Endodermal cell (in vitro differentiated cells): ENCODE results near the gene NTN5. TPM values are rescaled to one million over a fixed set of nuclear protein-coding genes. Genes with fewer than 3 reads are reported as not detected.
"Not testable (repeated sequence)": the region's sequence is repeated elsewhere in the genome, so short reads cannot be mapped to it uniquely, and the experiment has no call there.

Source experiments
- DNase-seq: peaks from one replicate; pipeline ENCODE4 v3.0.0-alpha.2; 2017
- H3K27ac ChIP-seq: 2 replicates; pipeline ENCODE4 v1.5.1; 2013; ENCODE audit warnings: mild to moderate bottlenecking, low read depth, low read length, moderate library complexity
- H3K27me3 ChIP-seq: 2 replicates; pipeline ENCODE4 v1.6.1; 2013; ENCODE audit warnings: mild to moderate bottlenecking, low read length, moderate library complexity; ENCODE audit not compliant: insufficient read depth, control insufficient read depth, poor library complexity, severe bottlenecking
- H3K36me3 ChIP-seq: 2 replicates; pipeline ENCODE4 v1.7.0; 2013; ENCODE audit warnings: mild to moderate bottlenecking, low read length, moderate library complexity; ENCODE audit not compliant: control insufficient read depth, insufficient read depth
- H3K4me1 ChIP-seq: one replicate; pipeline ENCODE4 v1.7.0; 2013; ENCODE audit warnings: low read length; ENCODE audit not compliant: control insufficient read depth, insufficient read depth
- H3K4me3 ChIP-seq: 2 replicates; pipeline ENCODE4 v1.5.1; 2013; ENCODE audit warnings: mild to moderate bottlenecking, low read length, moderate library complexity
- H3K9ac ChIP-seq: 2 replicates; pipeline ENCODE4 v1.6.1; 2013; ENCODE audit warnings: mild to moderate bottlenecking, low read length, moderate library complexity; ENCODE audit not compliant: poor library complexity, severe bottlenecking; ENCODE audit errors: extremely low read depth
- H3K9me3 ChIP-seq: 2 replicates; pipeline ENCODE4 v1.6.1; 2013; ENCODE audit warnings: mild to moderate bottlenecking, low read length, moderate library complexity; ENCODE audit not compliant: control insufficient read depth
- H3K27ac Mint-ChIP-seq: 2 replicates; pipeline ENCODE4 v1.8.0; 2020; ENCODE audit warnings: mixed read lengths
- H3K27me3 Mint-ChIP-seq: 2 replicates; pipeline ENCODE4 v1.8.0; 2021; ENCODE audit warnings: mild to moderate bottlenecking, mixed read lengths; ENCODE audit not compliant: insufficient read depth
- H3K36me3 Mint-ChIP-seq: 2 replicates; pipeline ENCODE4 v1.8.0; 2020; ENCODE audit warnings: low read depth, mixed read lengths
- H3K4me1 Mint-ChIP-seq: 2 replicates; pipeline ENCODE4 v1.8.0; 2020; ENCODE audit warnings: mixed read lengths
- H3K4me3 Mint-ChIP-seq: 2 replicates; pipeline ENCODE4 v1.8.0; 2020; ENCODE audit warnings: mild to moderate bottlenecking, moderate library complexity, mixed read lengths
- H3K9me3 Mint-ChIP-seq: 2 replicates; pipeline ENCODE4 v1.8.0; 2020; ENCODE audit warnings: mild to moderate bottlenecking, mixed read lengths
- WGBS, 2 experiments: methylation state at CpG; one replicate each; pipeline versions ENCODE4 v1.1.5 to v1.1.7; 2013; ENCODE audit warnings: missing lambda C conversion rate in 2 of 2, mixed read lengths in 1 of 2; ENCODE audit not compliant: insufficient coverage in 1 of 2, insufficient read length in 1 of 2; 5-methylcytosine and 5-hydroxymethylcytosine counted together
- total RNA-seq, 2 donors: library from RNA; stranded (reverse); fragmentation: NEBNext Ultra II Directional in 1 of 2; extraction: Animal tissue kit (Norgen Biotek cat#: 25700) in 1 of 2; gene quantifications; 2 replicates in 1 of 2; 3 replicates in 1 of 2; pipeline ENCODE4 v1.2.1, GENCODE V29; 2021
- TF ChIP-seq, protein P1 (sequence below): fragments of 200-600 bp; sonication (generic); conservative IDR thresholded peaks from 2 replicates; pipeline ENCODE4 v1.5.0; 2021; ENCODE audit warnings: antibody characterized with exemption, mild to moderate bottlenecking

The NTN5 gene
- total RNA-seq, 2 donors from 2014 or later: 1.2 to 1.4 TPM

DNA sequence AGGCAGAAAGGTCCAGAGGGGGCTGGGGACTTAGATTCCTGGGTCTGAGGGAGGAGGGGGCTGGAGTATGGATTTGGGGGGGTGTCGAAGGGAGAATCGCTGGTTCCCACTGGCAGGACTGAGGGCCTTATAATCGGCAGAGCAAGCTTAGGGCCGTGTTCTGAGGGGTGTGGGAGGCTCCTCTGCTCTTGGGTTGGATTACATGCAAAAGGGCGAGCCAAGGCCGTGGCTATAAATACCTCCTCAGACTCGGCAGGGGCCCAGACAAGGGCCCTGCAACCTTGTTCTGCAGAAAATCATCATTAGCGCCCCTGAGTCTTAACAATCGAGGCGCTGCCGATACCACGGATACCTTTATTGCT lies 47.4 kb upstream of the NTN5 start:
- 34 to 39% methylated on average over 10 to 12 of the region's 12 CpGs for WGBS, 2 experiments
- Histone ChIP-seq H3K4me1 (no peaks in the 10 kb centered on the region), H3K27me3 (no peaks in the 10 kb centered on the region), H3K9me3 (no peaks in the 10 kb centered on the region), H3K4me3 (peak overlapping the region; percentile 88), H3K9ac (no peak overlapping the region), H3K27ac (no peak overlapping the region), H3K36me3 (no peaks in the 10 kb centered on the region)
- Mint-ChIP-seq H3K36me3 (no peaks in the 10 kb centered on the region), H3K4me1 (peaks cover 16% of the 10 kb centered on the region), H3K27me3 (no peaks in the 10 kb centered on the region), H3K4me3 (peak overlapping the region; percentile 91), H3K9me3 (no peaks in the 10 kb centered on the region), H3K27ac (no peak overlapping the region)
- no peak for DNase-seq
- TF ChIP-seq, protein P1, sequence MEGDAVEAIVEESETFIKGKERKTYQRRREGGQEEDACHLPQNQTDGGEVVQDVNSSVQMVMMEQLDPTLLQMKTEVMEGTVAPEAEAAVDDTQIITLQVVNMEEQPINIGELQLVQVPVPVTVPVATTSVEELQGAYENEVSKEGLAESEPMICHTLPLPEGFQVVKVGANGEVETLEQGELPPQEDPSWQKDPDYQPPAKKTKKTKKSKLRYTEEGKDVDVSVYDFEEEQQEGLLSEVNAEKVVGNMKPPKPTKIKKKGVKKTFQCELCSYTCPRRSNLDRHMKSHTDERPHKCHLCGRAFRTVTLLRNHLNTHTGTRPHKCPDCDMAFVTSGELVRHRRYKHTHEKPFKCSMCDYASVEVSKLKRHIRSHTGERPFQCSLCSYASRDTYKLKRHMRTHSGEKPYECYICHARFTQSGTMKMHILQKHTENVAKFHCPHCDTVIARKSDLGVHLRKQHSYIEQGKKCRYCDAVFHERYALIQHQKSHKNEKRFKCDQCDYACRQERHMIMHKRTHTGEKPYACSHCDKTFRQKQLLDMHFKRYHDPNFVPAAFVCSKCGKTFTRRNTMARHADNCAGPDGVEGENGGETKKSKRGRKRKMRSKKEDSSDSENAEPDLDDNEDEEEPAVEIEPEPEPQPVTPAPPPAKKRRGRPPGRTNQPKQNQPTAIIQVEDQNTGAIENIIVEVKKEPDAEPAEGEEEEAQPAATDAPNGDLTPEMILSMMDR: no peak

DNA sequence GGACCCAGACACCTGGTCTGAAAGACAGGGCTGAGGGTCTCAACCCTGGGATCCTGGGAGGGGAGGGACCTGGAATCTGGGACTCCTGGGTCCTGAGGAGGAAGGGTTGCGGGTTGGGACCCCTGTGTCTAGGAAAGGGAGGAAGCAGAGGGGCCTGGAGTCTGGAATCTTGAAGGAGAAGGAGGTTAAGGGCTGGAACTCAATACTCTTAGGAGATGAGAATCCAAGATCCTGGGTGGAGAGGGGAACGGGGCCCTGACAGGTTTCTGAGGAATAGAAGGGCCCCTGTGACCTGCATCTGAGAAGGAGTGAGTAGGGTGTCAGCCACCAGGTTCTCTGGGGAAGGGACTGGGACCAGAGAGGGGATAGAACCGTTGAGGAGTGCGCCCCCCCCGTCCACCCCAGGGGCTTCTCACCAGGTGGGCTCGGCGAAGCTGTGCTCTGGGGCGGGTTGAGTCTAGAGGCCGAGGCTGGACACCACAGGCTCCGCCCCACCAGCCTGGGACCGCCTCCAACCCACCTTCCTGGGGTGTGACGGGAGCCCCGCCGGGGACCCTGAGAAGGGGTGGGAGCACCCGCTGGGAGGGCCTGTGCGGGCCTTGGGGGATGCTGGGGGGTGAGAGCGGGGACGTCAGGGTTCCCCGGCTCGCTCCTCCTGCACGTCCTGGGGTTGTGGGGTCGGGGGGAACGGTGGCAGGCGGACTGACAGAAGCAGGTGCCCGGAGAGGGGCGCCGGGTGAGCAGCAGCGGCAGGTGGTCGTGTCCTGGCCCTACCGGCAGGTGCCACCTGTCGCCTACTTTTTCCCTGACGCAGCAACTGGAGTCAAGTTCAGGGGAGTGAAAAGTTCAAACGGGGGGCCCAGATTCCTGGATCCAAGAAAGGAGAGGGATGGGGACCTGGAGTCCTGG lies 46.7 kb upstream of the NTN5 start, which contains the start of gene MAMSTR:
Gene MAMSTR (minus strand): TSS at position 463 of the 909 bp plus-strand sequence. CDS start 694 bp downstream, outside the sequence.
- Histone ChIP-seq H3K4me1 (no peaks in the 10 kb centered on the region), H3K9ac (no peak within 1 kb of the TSS), H3K36me3 (no peaks in the 10 kb centered on the region), H3K27ac (peak within 1 kb of the TSS; percentile 44), H3K9me3 (no peaks in the 10 kb centered on the region), H3K27me3 (no peaks in the 10 kb centered on the region), H3K4me3 (peak within 1 kb of the TSS; percentile 88)
- WGBS, 2 experiments: 91 to 93% methylated on average over 25 to 33 of the region's 33 CpGs
- Mint-ChIP-seq H3K9me3 (no peaks in the 10 kb centered on the region), H3K27ac (peak within 1 kb of the TSS; percentile 57), H3K27me3 (no peaks in the 10 kb centered on the region), H3K4me1 (peaks cover 20% of the 10 kb centered on the region), H3K4me3 (peak within 1 kb of the TSS; percentile 91), H3K36me3 (no peaks in the 10 kb centered on the region)
- no peak for DNase-seq
- TF ChIP-seq, protein P1: peak; percentile 11

DNA sequence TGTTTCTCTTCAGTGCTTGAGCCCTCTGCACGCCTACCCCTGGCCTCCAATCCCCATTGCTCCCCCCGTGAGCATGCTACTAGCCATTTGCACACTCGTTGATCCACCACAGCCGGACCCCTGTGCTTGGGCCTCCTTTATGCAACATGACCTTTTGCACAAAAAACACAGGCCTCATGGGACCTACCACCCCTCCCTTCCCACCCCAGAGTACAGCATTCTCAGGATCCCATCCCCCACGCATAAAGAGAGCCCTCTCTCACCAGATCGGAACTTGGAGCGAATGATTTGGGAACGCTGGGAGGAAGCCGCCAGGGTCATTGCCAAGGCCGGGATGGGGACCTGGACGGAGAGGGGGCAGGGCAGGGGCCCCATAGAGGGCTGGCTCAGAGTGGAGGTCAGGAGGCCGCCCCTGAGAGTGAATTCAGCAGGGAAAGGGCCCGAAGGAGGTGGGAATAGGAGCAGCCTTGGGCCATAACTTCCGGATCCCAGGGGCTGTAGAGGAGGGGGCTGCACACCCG lies 46.0 kb upstream of the NTN5 start:
- Mint-ChIP-seq H3K27me3 (no peaks in the 10 kb centered on the region), H3K36me3 (no peaks in the 10 kb centered on the region), H3K4me1 (peaks cover 21% of the 10 kb centered on the region), H3K27ac (peak overlapping the region; percentile 57), H3K4me3 (no peak overlapping the region), H3K9me3 (no peaks in the 10 kb centered on the region)
- Histone ChIP-seq H3K4me1 (no peaks in the 10 kb centered on the region), H3K4me3 (no peak overlapping the region), H3K9ac (no peak overlapping the region), H3K9me3 (no peaks in the 10 kb centered on the region), H3K27ac (peak overlapping the region; percentile 44), H3K36me3 (no peaks in the 10 kb centered on the region), H3K27me3 (no peaks in the 10 kb centered on the region)
- 59 to 75% methylated on average over 11 to 15 of the region's 15 CpGs for WGBS, 2 experiments
- TF ChIP-seq, protein P1: no peak
- DNase-seq: peak; percentile 54

DNA sequence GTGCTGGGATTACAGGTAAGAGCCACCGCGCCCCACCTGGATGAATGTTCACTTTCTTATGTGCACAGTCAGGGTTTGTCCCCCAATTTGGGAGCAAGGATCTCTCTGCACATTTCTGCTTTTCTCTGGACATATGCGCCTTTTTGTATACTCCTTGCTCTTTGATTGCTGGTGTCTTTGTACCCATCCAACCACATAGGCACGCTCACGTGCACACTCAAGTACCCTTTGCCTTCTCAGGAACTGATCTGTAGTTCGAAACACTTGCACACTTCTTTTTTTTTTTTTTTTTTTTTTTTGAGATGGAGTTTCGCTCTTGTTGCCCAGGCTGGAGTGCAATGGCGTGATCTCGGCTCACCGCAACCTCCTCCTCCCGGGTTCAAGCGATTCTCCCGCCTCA lies 45.3 kb upstream of the NTN5 start:
- not testable (repeated sequence) for H3K9ac ChIP-seq, H3K9me3 Mint-ChIP-seq, H3K36me3 Mint-ChIP-seq, H3K4me1 ChIP-seq, H3K4me3 Mint-ChIP-seq, H3K4me3 ChIP-seq, H3K27ac ChIP-seq, DNase-seq, H3K36me3 ChIP-seq, H3K27me3 ChIP-seq, H3K9me3 ChIP-seq, H3K27ac Mint-ChIP-seq, H3K27me3 Mint-ChIP-seq
- H3K4me1 Mint-ChIP-seq: peaks cover 21% of the 10 kb centered on the region
- WGBS, 2 experiments: 94 to 98% methylated on average over 10 to 13 of the region's 13 CpGs
